ELF-1 (cell line): Measurements from ENCODE around the gene EME1.
"Not testable (repeated sequence)": the region's sequence is repeated elsewhere in the genome, so short reads cannot be mapped to it uniquely, and the experiment has no call there.

Experiments
- DNase-seq: peaks from one replicate; pipeline ENCODE4 v3.0.0-alpha.2; 2016; ENCODE audit warnings: low read depth, low spot score

The EME1 gene

GRCh38 chr17:50393700-50394099 lies 20.7 kb downstream of the EME1 start:
- no peak for DNase-seq

- DNase-seq: no peak
These were observed 21.7 kb downstream of the EME1 start for GRCh38 chr17:50394711-50395110.

GRCh38 chr17:50396261-50397110 lies 23.5 kb downstream of the EME1 start:
- peak; percentile 40 for DNase-seq

GRCh38 chr17:50397111-50397918 lies 24.3 kb downstream of the EME1 start, which contains the start of gene LRRC59:
LRRC59 (minus strand) TSS chr17:50397523; CDS start chr17:50397317, 206 bp downstream.
- peak; percentile 90 for DNase-seq

- no peak for DNase-seq
These were observed 24.9 kb downstream of the EME1 start for GRCh38 chr17:50397919-50398285.

GRCh38 chr17:50398672-50399071 lies 25.6 kb downstream of the EME1 start:
- DNase-seq: not testable (repeated sequence)

- DNase-seq: not testable (repeated sequence)
These were observed 26.6 kb downstream of the EME1 start for GRCh38 chr17:50399591-50399990.

- DNase-seq: not testable (repeated sequence)
These were observed 32.3 kb downstream of the EME1 start for GRCh38 chr17:50405351-50405750.

GRCh38 chr17:50406578-50406977 lies 33.5 kb downstream of the EME1 start:
- DNase-seq: no peak

GRCh38 chr17:50407921-50408320 lies 34.9 kb downstream of the EME1 start:
- no peak for DNase-seq

GRCh38 chr17:50412188-50412732 lies 39.2 kb downstream of the EME1 start:
- DNase-seq: no peak

GRCh38 chr17:50414808-50415207 lies 41.8 kb downstream of the EME1 start:
- DNase-seq: no peak

- DNase-seq: not testable (repeated sequence)
These were observed 46.5 kb downstream of the EME1 start for GRCh38 chr17:50419577-50419976.

GRCh38 chr17:50420419-50421112 lies 47.5 kb downstream of the EME1 start:
- no peak for DNase-seq

GRCh38 chr17:50421308-50422051 lies 48.5 kb downstream of the EME1 start:
- no peak for DNase-seq

- DNase-seq: no peak
These were observed 49.7 kb downstream of the EME1 start for GRCh38 chr17:50422738-50423137.

GRCh38 chr17:50423553-50424159 lies 50.6 kb downstream of the EME1 start:
- DNase-seq: peak; percentile 37

- no peak for DNase-seq
These were observed 51.4 kb downstream of the EME1 start for GRCh38 chr17:50424246-50424995.

GRCh38 chr17:50424996-50425681 lies 52.1 kb downstream of the EME1 start:
- no peak for DNase-seq
